Body of pancreas (tissue), 4 donors: ENCODE measurements around the gene TXNDC11. TPM values are rescaled to one million over a fixed set of nuclear protein-coding genes. Genes with fewer than 3 reads are reported as not detected.

Source experiments
- ATAC-seq: fragments of 150-250 bp; one replicate; pipeline ENCODE4 v1.9.1; 2016
- DNase-seq, 4 donors: peaks; one replicate each; pipeline ENCODE4 v3.0.0-alpha.2; 2019
- H3K27ac ChIP-seq, 4 donors: fragments of 200-600 bp; sonication (generic); 1 replicate in 3 of 4; 2 replicates in 1 of 4; pipeline versions ENCODE4 v1.5.1 to v1.6.1; 2016 to 2019; ENCODE audit warnings: mild to moderate bottlenecking in 1 of 4, mixed read lengths in 1 of 4, moderate library complexity in 1 of 4
- H3K27me3 ChIP-seq, 2 donors: fragments of 200-600 bp; sonication (generic); one replicate each; pipeline ENCODE4 v1.6.0; 2016; ENCODE audit warnings: mild to moderate bottlenecking in 1 of 2
- H3K36me3 ChIP-seq, 2 donors: fragments of 200-600 bp; sonication (generic); replicated peaks in 1 of 2; 2 replicates each; pipeline ENCODE4 v1.5.1; 2016; ENCODE audit warnings: low read depth in 2 of 2; ENCODE audit not compliant: insufficient read depth in 1 of 2
- H3K4me1 ChIP-seq: fragments of 200-600 bp; sonication (generic); one replicate; pipeline ENCODE4 v1.6.0; 2016
- H3K4me3 ChIP-seq, 2 donors: fragments of 200-600 bp; sonication (generic); 1 replicate in 1 of 2; 2 replicates in 1 of 2; pipeline ENCODE4 v1.5.1; 2016 to 2019
- H3K9me3 ChIP-seq, 3 donors: fragments of 200-600 bp; sonication (generic); 1 replicate in 2 of 3; 2 replicates in 1 of 3; pipeline ENCODE4 v1.5.1; 2016
- POLR2A ChIP-seq, 3 donors: fragments of 450-650 bp; IDR thresholded peaks; one replicate each; pipeline ENCODE4 v1.6.1; 2016; ENCODE audit warnings: antibody characterized with exemption in 3 of 3, mild to moderate bottlenecking in 2 of 3
- WGBS, 2 donors: methylation state at CpG; one replicate each; pipeline ENCODE4 v1.1.5; 2017; 5-methylcytosine and 5-hydroxymethylcytosine counted together
- intact Hi-C: fragments of 100-400 bp; cut with DNase I; formaldehyde crosslinking; loops from one replicate; pipeline ENCODE4 v1.15.1; 2023
- total RNA-seq, 2 donors: library from RNA; depleted of rRNA; stranded (reverse); fragments of >200 nt; gene quantifications; one replicate each; pipeline ENCODE4 v1.1.0, GENCODE V29; 2016
- TF ChIP-seq, protein P1 (sequence below), 7 experiments: fragments of 450-650 bp in 4 of 7; fragments of 200-600 bp in 3 of 7; sonication (generic) in 3 of 7; IDR thresholded peaks; one replicate each; pipeline ENCODE4 v1.5.1; 2016 to 2019; ENCODE audit warnings: antibody characterized with exemption in 7 of 7

Gene TXNDC11
- total RNA-seq, 2 donors from 2014 or later: 38.4 to 90.3 TPM

GRCh38 chr16:11744075-11744470 lies 1.4 kb upstream of the TXNDC11 start:
- peaks cover 61% of the 10 kb centered on the region for H3K4me1 ChIP-seq
- no peak for DNase-seq
- 71 to 83% methylated on average over 5 of the region's 5 CpGs for WGBS, 2 donors
- no peak overlapping the region for H3K4me3 ChIP-seq
- H3K27ac ChIP-seq: peak overlapping the region in 3 of 4 donors; percentile 98 to 99 (median 98)
- ATAC-seq: no peak
- no peaks in the 10 kb centered on the region for H3K9me3 ChIP-seq
- H3K36me3 ChIP-seq: no peaks in the 10 kb centered on the region
- intact Hi-C loops: no loop called here
- TF ChIP-seq, protein P1, sequence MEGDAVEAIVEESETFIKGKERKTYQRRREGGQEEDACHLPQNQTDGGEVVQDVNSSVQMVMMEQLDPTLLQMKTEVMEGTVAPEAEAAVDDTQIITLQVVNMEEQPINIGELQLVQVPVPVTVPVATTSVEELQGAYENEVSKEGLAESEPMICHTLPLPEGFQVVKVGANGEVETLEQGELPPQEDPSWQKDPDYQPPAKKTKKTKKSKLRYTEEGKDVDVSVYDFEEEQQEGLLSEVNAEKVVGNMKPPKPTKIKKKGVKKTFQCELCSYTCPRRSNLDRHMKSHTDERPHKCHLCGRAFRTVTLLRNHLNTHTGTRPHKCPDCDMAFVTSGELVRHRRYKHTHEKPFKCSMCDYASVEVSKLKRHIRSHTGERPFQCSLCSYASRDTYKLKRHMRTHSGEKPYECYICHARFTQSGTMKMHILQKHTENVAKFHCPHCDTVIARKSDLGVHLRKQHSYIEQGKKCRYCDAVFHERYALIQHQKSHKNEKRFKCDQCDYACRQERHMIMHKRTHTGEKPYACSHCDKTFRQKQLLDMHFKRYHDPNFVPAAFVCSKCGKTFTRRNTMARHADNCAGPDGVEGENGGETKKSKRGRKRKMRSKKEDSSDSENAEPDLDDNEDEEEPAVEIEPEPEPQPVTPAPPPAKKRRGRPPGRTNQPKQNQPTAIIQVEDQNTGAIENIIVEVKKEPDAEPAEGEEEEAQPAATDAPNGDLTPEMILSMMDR (IDR thresholded peaks at IDR 0.05): no peak
- TF ChIP-seq POLR2A (IDR thresholded peaks at IDR 0.05): no peak
- H3K27me3 ChIP-seq: no peaks in the 10 kb centered on the region

- peaks cover 61% of the 10 kb centered on the region for H3K4me1 ChIP-seq
- ATAC-seq: no peak
These were observed 834 bp upstream of the TXNDC11 start for GRCh38 chr16:11743308-11744074.

DNA sequence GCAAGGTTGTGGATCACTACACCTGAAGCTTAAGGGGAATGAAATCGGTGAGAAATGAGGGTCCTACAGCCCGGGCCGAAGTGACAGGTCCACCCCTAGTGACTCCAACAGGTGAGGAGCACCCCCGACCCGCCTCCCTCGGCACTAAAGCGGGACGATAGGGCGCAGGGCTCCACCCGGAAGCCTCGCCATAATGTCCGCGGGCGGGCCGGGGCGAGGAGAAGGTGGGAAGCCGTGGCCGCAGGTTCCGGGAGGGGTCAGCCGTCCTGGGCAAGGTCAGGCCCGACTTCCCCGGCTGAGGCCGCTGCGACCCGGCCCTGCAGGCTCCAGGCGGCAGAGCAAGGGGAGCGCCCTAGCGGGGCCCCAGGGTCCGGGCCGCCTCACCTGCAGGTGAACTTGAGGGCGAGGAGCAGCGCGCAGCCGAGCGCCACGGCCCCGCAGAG lies 543 bp downstream of the TXNDC11 start:
- Histone ChIP-seq H3K9me3 (no peaks in the 10 kb centered on the region), H3K4me1 (peaks cover 61% of the 10 kb centered on the region), H3K4me3 (peak overlapping the region; percentile 73 to 81), H3K27me3 (no peaks in the 10 kb centered on the region), H3K36me3 (no peaks in the 10 kb centered on the region), H3K27ac (peak overlapping the region; percentile 98 to 99 (median 98))
- intact Hi-C loops: no loop called here
- peak; percentile 61 to 64 (median 62) for DNase-seq
- peak; percentile 27 for ATAC-seq
- 0 to 4% methylated on average over 11 to 33 of the region's 37 CpGs for WGBS, 2 donors
- TF ChIP-seq, protein P1 (IDR thresholded peaks at IDR 0.05): peak in 1 of 7 experiments; percentile 11
- TF ChIP-seq POLR2A (IDR thresholded peaks at IDR 0.05): no peak

More at GRCh38 chr16:11743308-11744074, 834 bp upstream of the TXNDC11 start:
- Histone ChIP-seq H3K27me3 (no peaks in the 10 kb centered on the region), H3K27ac (peak overlapping the region; percentile 98 to 99 (median 98)), H3K4me3 (peak overlapping the region in 1 of 2 donors; percentile 22), H3K9me3 (no peaks in the 10 kb centered on the region), H3K36me3 (no peaks in the 10 kb centered on the region)
- WGBS, 2 donors: 38 to 41% methylated on average over 21 of the region's 21 CpGs
- intact Hi-C loops: no loop called here
- peak; percentile 39 to 78 (median 54) for DNase-seq
- TF ChIP-seq, protein P1 (IDR thresholded peaks at IDR 0.05): no peak
- no peak for TF ChIP-seq POLR2A (IDR thresholded peaks at IDR 0.05)

DNA sequence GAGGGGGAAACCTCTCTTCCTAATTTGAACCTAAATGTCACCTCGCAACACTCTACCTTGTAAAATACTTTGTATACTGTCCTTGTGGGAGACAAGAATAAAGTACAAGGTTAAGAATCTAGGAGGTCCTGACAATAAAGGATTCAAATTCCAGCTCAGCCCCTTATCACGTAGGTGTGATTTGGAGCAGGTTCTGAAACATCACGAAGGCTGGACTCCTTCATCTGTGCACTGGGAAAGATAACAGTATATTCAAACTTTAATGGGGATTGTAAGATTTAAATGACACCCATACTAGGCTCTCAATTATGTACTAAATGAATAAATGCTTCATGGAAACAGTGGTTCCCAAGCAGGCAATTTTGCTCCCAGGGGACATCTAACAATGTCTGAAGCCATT lies 2.1 kb downstream of the TXNDC11 start:
- Histone ChIP-seq H3K36me3 (peaks cover 0 to 3% of the 10 kb centered on the region in 2 donors), H3K27ac (peak overlapping the region; percentile 17 to 99 (median 98)), H3K4me1 (peaks cover 71% of the 10 kb centered on the region), H3K4me3 (peak overlapping the region in 1 of 2 donors; percentile 81), H3K9me3 (no peaks in the 10 kb centered on the region), H3K27me3 (no peaks in the 10 kb centered on the region)
- intact Hi-C loops: no loop called here
- WGBS, 2 donors: 17 to 19% methylated on average over 3 of the region's 3 CpGs
- ATAC-seq: no peak
- TF ChIP-seq, protein P1 (IDR thresholded peaks at IDR 0.05): no peak
- no peak for TF ChIP-seq POLR2A (IDR thresholded peaks at IDR 0.05)
- DNase-seq: no peak
